H1 (cell line): Measurements from ENCODE around the gene ZBTB20. TPM values are rescaled to one million over a fixed set of nuclear protein-coding genes. Genes with fewer than 3 reads are reported as not detected.

Experiments used
- CTCF ChIA-PET: fragments of 300-600 bp; sonication (Branson Sonifier 250); formaldehyde crosslinking; loops from one replicate; lab custom pipeline; 2021; ENCODE audit not compliant: partially characterized antibody; lab: Charles Lee
- POLR2A ChIA-PET: fragments of 300-600 bp; sonication (Branson Sonifier 250); formaldehyde crosslinking; loops from one replicate; lab custom pipeline; 2021; ENCODE audit warnings: inconsistent platforms; ENCODE audit not compliant: partially characterized antibody; lab: Charles Lee
- DNase-seq, 2 experiments: peaks; one replicate each; pipeline versions ENCODE4 v3.0.0 to v3.0.0-alpha.2; 2010 to 2022; ENCODE audit warnings: low spot score in 2 of 2, low read depth in 1 of 2, mixed read lengths in 1 of 2
- FAIRE-seq: peaks from 2 replicates; lab custom pipeline; 2011; peaks lifted over from hg19 to GRCh38; lab: Jason Lieb, UNC
- H2AFZ ChIP-seq: 2 replicates; pipeline ENCODE4 v1.8.1; 2012; ENCODE audit warnings: low read length, inconsistent platforms
- H2AK5ac ChIP-seq: 2 replicates; pipeline ENCODE4 v1.6.1; 2013; ENCODE audit warnings: low read depth, low read length
- H2BK120ac ChIP-seq: replicated peaks from 2 replicates; pipeline ENCODE3; 2013; ENCODE audit warnings: low read depth, low read length, inconsistent platforms
- H2BK12ac ChIP-seq: 2 replicates; pipeline ENCODE4 v1.6.1; 2013; ENCODE audit warnings: low read depth, low read length
- H2BK15ac ChIP-seq: 2 replicates; pipeline ENCODE4 v1.6.1; 2013; ENCODE audit warnings: low read length
- H2BK20ac ChIP-seq: 2 replicates; pipeline ENCODE4 v1.6.1; 2013; ENCODE audit warnings: low read length
- H2BK5ac ChIP-seq: 2 replicates; pipeline ENCODE4 v1.6.1; 2013; ENCODE audit warnings: low read depth, low read length
- H3K14ac ChIP-seq: 2 replicates; pipeline ENCODE4 v1.6.1; 2013; ENCODE audit warnings: inconsistent platforms; ENCODE audit not compliant: insufficient read length
- H3K18ac ChIP-seq: 2 replicates; pipeline ENCODE4 v1.6.1; 2013; ENCODE audit warnings: low read length; ENCODE audit errors: extremely low read depth
- H3K23ac ChIP-seq: 2 replicates; pipeline ENCODE4 v1.6.1; 2013; ENCODE audit warnings: inconsistent platforms; ENCODE audit not compliant: insufficient read length
- H3K23me2 ChIP-seq: 2 replicates; pipeline ENCODE4 v1.6.1; 2013; ENCODE audit warnings: low read depth, low read length
- H3K27ac ChIP-seq: 2 replicates; pipeline ENCODE4 v1.6.1; 2011; ENCODE audit warnings: low read depth, low read length, inconsistent platforms
- H3K27me3 ChIP-seq, 4 experiments: replicated peaks in 1 of 4; 1 replicate in 1 of 4; 2 replicates in 3 of 4; pipeline versions ENCODE4 v1.6.1 to v1.8.1; 2011 to 2013; ENCODE audit warnings: low read length in 3 of 4, mild to moderate bottlenecking in 3 of 4, inconsistent platforms in 2 of 4, mixed read lengths in 2 of 4, moderate library complexity in 1 of 4; ENCODE audit not compliant: control insufficient read depth in 3 of 4, insufficient read depth in 3 of 4; ENCODE audit errors: extremely low read depth in 1 of 4
- H3K36me3 ChIP-seq, 4 experiments: 2 replicates each; pipeline versions ENCODE4 v1.6.1 to v1.8.1; 2011 to 2013; ENCODE audit warnings: mild to moderate bottlenecking in 4 of 4, low read length in 3 of 4, moderate library complexity in 2 of 4, control low read depth in 1 of 4, inconsistent platforms in 1 of 4; ENCODE audit not compliant: insufficient read depth in 4 of 4, control insufficient read depth in 2 of 4
- H3K4ac ChIP-seq: replicated peaks from 2 replicates; pipeline ENCODE3; 2013; ENCODE audit warnings: low read length, low read depth, mixed read lengths, inconsistent platforms; ENCODE audit not compliant: insufficient read length
- H3K4me1 ChIP-seq, 4 experiments: replicated peaks in 1 of 4; 1 replicate in 1 of 4; 2 replicates in 3 of 4; pipeline versions ENCODE4 v1.6.1 to v1.8.1; 2011 to 2013; ENCODE audit warnings: low read length in 3 of 4, inconsistent platforms in 2 of 4, mixed read lengths in 1 of 4; ENCODE audit not compliant: insufficient read depth in 4 of 4, control insufficient read depth in 3 of 4
- H3K4me2 ChIP-seq, 2 experiments: 2 replicates each; pipeline versions ENCODE4 v1.6.1 to v1.8.1; 2011 to 2013; ENCODE audit warnings: low read depth in 2 of 2, low read length in 2 of 2, control low read depth in 1 of 2, inconsistent platforms in 1 of 2, mild to moderate bottlenecking in 1 of 2; ENCODE audit not compliant: insufficient read depth in 1 of 2
- H3K4me3 ChIP-seq, 4 experiments: fragments of 200-600, 300-600 bp in 1 of 4; sonication (generic), shearing (Covaris generic), sonication (Bioruptor Twin) in 1 of 4; 2 replicates each; pipeline versions ENCODE4 v1.5.1 to v1.8.1; 2011 to 2016; ENCODE audit warnings: low read length in 4 of 4, low read depth in 3 of 4, control low read depth in 2 of 4, inconsistent platforms in 2 of 4, mild to moderate bottlenecking in 2 of 4, mixed read lengths in 1 of 4, moderate library complexity in 1 of 4; ENCODE audit not compliant: insufficient read depth in 2 of 4; ENCODE audit errors: extremely low read depth in 1 of 4
- H3K56ac ChIP-seq: replicated peaks from 2 replicates; pipeline ENCODE3; 2013; ENCODE audit warnings: low read depth, mild to moderate bottlenecking, mixed read lengths, low read length, inconsistent platforms; ENCODE audit not compliant: insufficient read length
- H3K79me1 ChIP-seq: 2 replicates; pipeline ENCODE4 v1.6.1; 2013; ENCODE audit warnings: low read depth, low read length, control low read depth
- H3K79me2 ChIP-seq, 2 experiments: 2 replicates each; pipeline versions ENCODE4 v1.6.1 to v1.8.1; 2012 to 2013; ENCODE audit warnings: low read length in 2 of 2, mild to moderate bottlenecking in 2 of 2, inconsistent platforms in 1 of 2; ENCODE audit not compliant: insufficient read depth in 2 of 2, control insufficient read depth in 1 of 2
- H3K9ac ChIP-seq, 4 experiments: replicated peaks in 1 of 4; 1 replicate in 1 of 4; 2 replicates in 3 of 4; pipeline versions ENCODE4 v1.6.1 to v1.8.1; 2011 to 2013; ENCODE audit warnings: low read depth in 3 of 4, low read length in 3 of 4, control low read depth in 2 of 4, mild to moderate bottlenecking in 2 of 4, moderate library complexity in 2 of 4, inconsistent platforms in 1 of 4; ENCODE audit errors: extremely low read depth in 1 of 4
- H3K9me3 ChIP-seq, 2 experiments: 2 replicates each; pipeline versions ENCODE4 v1.6.1 to v1.8.1; 2012 to 2013; ENCODE audit warnings: mild to moderate bottlenecking in 2 of 2, moderate library complexity in 2 of 2, control low read depth in 1 of 2, inconsistent platforms in 1 of 2, low read depth in 1 of 2, low read length in 1 of 2, mixed read lengths in 1 of 2; ENCODE audit not compliant: insufficient read depth in 2 of 2
- H4K20me1 ChIP-seq, 2 experiments: replicated peaks in 1 of 2; 2 replicates each; pipeline versions ENCODE3 to v1.8.1; 2011 to 2013; ENCODE audit warnings: inconsistent platforms in 2 of 2, low read length in 2 of 2, mild to moderate bottlenecking in 1 of 2; ENCODE audit not compliant: insufficient read depth in 2 of 2, control insufficient read depth in 1 of 2
- H4K5ac ChIP-seq: 2 replicates; pipeline ENCODE4 v1.6.1; 2013; ENCODE audit warnings: low read length, low read depth, mixed read lengths, inconsistent platforms; ENCODE audit not compliant: insufficient read length
- H4K8ac ChIP-seq: 2 replicates; pipeline ENCODE4 v1.8.0; 2013; ENCODE audit warnings: mild to moderate bottlenecking, moderate library complexity, low read length, inconsistent platforms; ENCODE audit not compliant: insufficient read depth; ENCODE audit errors: extremely low read depth
- H4K91ac ChIP-seq: replicated peaks from 2 replicates; pipeline ENCODE3; 2013; ENCODE audit warnings: low read length, mixed read lengths, inconsistent platforms; ENCODE audit not compliant: insufficient read length
- ATF3 ChIP-seq: IDR thresholded peaks from 2 replicates; pipeline ENCODE4 v1.6.1; 2011; ENCODE audit warnings: low read depth, mild to moderate bottlenecking, low read length; ENCODE audit not compliant: insufficient read depth
- RAD21 ChIP-seq, 2 experiments: IDR thresholded peaks in 1 of 2; conservative IDR thresholded peaks in 1 of 2; 2 replicates each; pipeline ENCODE4 v1.6.1; 2011; ENCODE audit warnings: low read depth in 2 of 2, low read length in 2 of 2, improper control_type of control experiment in 1 of 2, inconsistent platforms in 1 of 2, mild to moderate bottlenecking in 1 of 2, moderate library complexity in 1 of 2
- SAP30 ChIP-seq: fragments of 300-600 bp; sonication (generic); IDR thresholded peaks from 2 replicates; pipeline ENCODE4 v1.7.1; 2012; ENCODE audit warnings: low read length, moderate library complexity, mild to moderate bottlenecking, inconsistent platforms; ENCODE audit not compliant: insufficient read depth, insufficient replicate concordance
- SP1 ChIP-seq: IDR thresholded peaks from 2 replicates; pipeline ENCODE4 v1.6.1; 2011; ENCODE audit warnings: low read depth, low read length
- TAF7 ChIP-seq: optimal IDR thresholded peaks from 2 replicates; pipeline ENCODE3; 2011; ENCODE audit warnings: low read depth, mild to moderate bottlenecking, inconsistent platforms, low read length, moderate library complexity, borderline replicate concordance
- TBP ChIP-seq: IDR thresholded peaks from 2 replicates; pipeline ENCODE4 v1.6.1; 2011; ENCODE audit warnings: low read depth, low read length, improper control_type of control experiment
- WGBS, 2 experiments: shearing (Covaris generic) in 1 of 2; methylation state at CpG; one replicate each; pipeline versions ENCODE4 v1.1.6 to v1.1.7; 2013 to 2015; ENCODE audit warnings: low lambda C conversion rate in 2 of 2, mixed read lengths in 2 of 2, inconsistent platforms in 1 of 2, low coverage in 1 of 2, missing lambda C conversion rate in 1 of 2; ENCODE audit not compliant: insufficient replicate concordance in 2 of 2, insufficient coverage in 1 of 2, insufficient read length in 1 of 2; ENCODE audit errors: extremely low coverage in 1 of 2, missing lambda C conversion rate in 1 of 2; 5-methylcytosine and 5-hydroxymethylcytosine counted together
- polyA plus RNA-seq, 7 experiments: library from polyadenylated mRNA; depleted of rRNA in 3 of 7; stranded (reverse) in 5 of 7; unstranded in 2 of 7; fragments of >200 nt in 5 of 7; fragments of 200-250 nt in 2 of 7; gene quantifications; 1 replicate in 5 of 7; 2 replicates in 1 of 7; 4 replicates in 1 of 7; pipeline versions ENCODE4 v1.2.1 to v1.2.3, GENCODE V29; 2011 to 2013; ENCODE audit warnings: missing spikeins in 2 of 7, mixed read lengths in 2 of 7
- total RNA-seq: library from RNA; stranded (reverse); fragmentation: NEBNext Ultra II Directional; extraction: Animal tissue kit (Norgen Biotek cat#: 25700); gene quantifications from 2 replicates; pipeline ENCODE4 v1.2.1, GENCODE V29; 2021

ZBTB20 gene
- total and polyA plus RNA-seq, 2 of the 8 experiments (the other 6 are each of a cell fraction or from before 2014, with no cell fraction given) = 0.35 to 1.3 TPM

- Histone ChIP-seq H3K4me2 (no peak overlapping the region), H3K36me3 (no peaks in the 10 kb centered on the region), H3K14ac (no peak overlapping the region), H3K23ac (no peak overlapping the region), H3K23me2 (no peaks in the 10 kb centered on the region), H3K9ac (no peak overlapping the region), H2BK20ac (no peak overlapping the region), H2BK120ac (no peak overlapping the region), H2BK12ac (no peak overlapping the region), H4K20me1 (no peaks in the 10 kb centered on the region), H3K79me2 (no peaks in the 10 kb centered on the region), H3K9me3 (no peaks in the 10 kb centered on the region), H3K79me1 (no peaks in the 10 kb centered on the region), H4K5ac (no peak overlapping the region), H2BK5ac (no peak overlapping the region), H3K27ac (no peak overlapping the region), H3K4ac (no peak overlapping the region), H3K4me3 (no peak overlapping the region), H4K8ac (no peak overlapping the region), H3K18ac (no peak overlapping the region)
- WGBS, 2 experiments = 74% methylated on average over 3 of the region's 3 CpGs; no CpG with 5 or more reads in 1 of the 2 experiments
- FAIRE-seq = no peak
- DNase-seq = no peak
- CTCF ChIA-PET = interaction anchor here (0.5 to 1.6 kb wide), 2 partner anchors 134 to 528 kb away, joined by 3 to 4 read pairs; no protein-coding TSS in a partner anchor
- TF ChIP-seq TAF7 (no peak), SP1 (no peak), ATF3 (no peak), SAP30 (no peak), RAD21 (IDR thresholded peaks at IDR 0.05 in 1 of 2, conservative IDR thresholded peaks at IDR 0.05 in 1 of 2; ENCODE audit: low read depth in 2 of 2, low read length in 2 of 2) (no peak), TBP (no peak)
- TF ChIP-seq, all 59 proteins: peak for 0
- POLR2A ChIA-PET = interaction anchor here (2.0 kb wide), 1 partner anchor 18 kb away, joined by 4 read pairs; the partner anchor contains the start of gene ZBTB20
- no peak overlapping the region for H2AK5ac ChIP-seq
- no peaks in the 10 kb centered on the region for H3K27me3 ChIP-seq
- H4K91ac ChIP-seq = no peak overlapping the region
- H3K56ac ChIP-seq = no peak overlapping the region
- H3K4me1 ChIP-seq = peaks cover 0 to 6% (median 0%) of the 10 kb centered on the region in 4 experiments; a peak in 1 of 7 replicates
- no peak overlapping the region for H2BK15ac ChIP-seq
- H2AFZ ChIP-seq = no peak overlapping the region
Observed at GRCh38 chr3:115164374-115165221, 17.5 kb upstream of the ZBTB20 start.
